ENCODE data around the gene SCYGR1.
"Not testable (repeated sequence)": the region's sequence is repeated elsewhere in the genome, so short reads cannot be mapped to it uniquely, and the experiment has no call there.

Gene SCYGR1, protein sequence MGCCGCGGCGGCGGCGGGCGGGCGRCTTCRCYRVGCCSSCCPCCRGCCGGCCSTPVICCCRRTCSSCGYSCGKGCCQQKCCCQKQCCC

DNA sequence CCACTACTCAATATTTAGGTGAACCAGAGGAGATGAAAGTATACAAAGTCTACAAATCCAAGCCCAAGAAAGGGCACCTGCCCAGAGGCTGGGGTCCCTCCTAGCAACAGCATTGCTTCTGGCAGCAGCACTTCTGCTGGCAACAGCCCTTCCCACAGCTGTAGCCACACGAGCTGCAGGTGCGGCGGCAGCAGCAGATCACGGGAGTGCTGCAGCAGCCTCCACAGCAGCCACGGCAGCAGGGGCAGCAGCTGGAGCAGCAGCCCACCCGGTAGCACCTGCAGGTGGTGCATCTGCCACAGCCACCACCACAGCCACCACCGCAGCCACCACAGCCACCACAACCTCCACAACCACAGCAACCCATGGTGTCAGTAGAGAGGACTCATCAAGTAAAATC lies at the start of gene SCYGR1:
Gene SCYGR1, minus strand, starts transcription at position 367 of the 400 bp plus-strand sequence. Its CDS starts 0 bp downstream, at position 367.
- DNase-seq (ENCODE audit: low read depth), result not testable (repeated sequence)

- no peak for DNase-seq (ENCODE audit: low read depth)
These were observed 48.9 kb upstream of the SCYGR1 start for GRCh38 chr2:227436436-227437174.

DNA sequence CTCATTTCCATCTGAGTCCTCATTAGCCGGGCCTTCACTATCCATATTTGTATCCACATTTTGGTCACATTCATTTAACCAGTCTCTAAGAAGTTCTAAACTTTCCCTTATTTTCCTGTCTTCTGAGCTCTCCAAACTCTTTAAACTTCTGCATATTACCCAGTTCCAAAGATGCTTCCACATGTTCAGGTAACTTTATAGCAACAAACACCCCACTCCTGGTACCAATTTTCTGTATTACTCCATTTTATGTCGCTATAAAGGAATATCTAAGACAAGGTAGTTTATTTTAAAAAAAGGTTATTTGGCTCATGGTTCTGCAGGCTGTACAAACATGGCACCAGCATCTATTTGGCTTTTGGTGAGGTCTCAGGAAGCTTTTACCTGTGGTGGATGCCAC lies 45.4 kb upstream of the SCYGR1 start:
- no peak for DNase-seq (ENCODE audit: low read depth)

DNA sequence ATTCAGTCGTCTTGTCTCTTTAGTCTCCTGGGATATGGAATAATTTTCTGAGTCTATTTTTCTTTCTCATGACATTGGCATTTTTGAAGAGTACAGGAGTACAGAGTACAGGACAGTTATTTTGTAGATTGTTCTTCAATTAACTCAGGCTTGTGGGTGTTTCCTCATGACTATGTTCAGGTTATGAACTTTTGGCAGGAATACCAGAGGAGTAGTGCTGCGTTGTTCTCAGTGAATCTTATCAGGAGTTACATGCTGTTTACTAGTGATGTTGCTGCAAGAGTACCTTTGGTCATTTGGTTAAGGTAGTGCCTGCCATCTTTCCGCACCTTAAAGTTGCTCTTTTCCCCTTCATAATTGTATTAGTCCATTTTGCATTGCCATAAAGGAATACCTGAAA lies 42.9 kb upstream of the SCYGR1 start:
- no peak for DNase-seq (ENCODE audit: low read depth)

GRCh38 chr2:227428731-227429285 lies 41.1 kb upstream of the SCYGR1 start:
- DNase-seq (ENCODE audit: low read depth), result no peak

GRCh38 chr2:227423656-227424499 lies 36.1 kb upstream of the SCYGR1 start:
- DNase-seq (ENCODE audit: low read depth), result no peak

DNA sequence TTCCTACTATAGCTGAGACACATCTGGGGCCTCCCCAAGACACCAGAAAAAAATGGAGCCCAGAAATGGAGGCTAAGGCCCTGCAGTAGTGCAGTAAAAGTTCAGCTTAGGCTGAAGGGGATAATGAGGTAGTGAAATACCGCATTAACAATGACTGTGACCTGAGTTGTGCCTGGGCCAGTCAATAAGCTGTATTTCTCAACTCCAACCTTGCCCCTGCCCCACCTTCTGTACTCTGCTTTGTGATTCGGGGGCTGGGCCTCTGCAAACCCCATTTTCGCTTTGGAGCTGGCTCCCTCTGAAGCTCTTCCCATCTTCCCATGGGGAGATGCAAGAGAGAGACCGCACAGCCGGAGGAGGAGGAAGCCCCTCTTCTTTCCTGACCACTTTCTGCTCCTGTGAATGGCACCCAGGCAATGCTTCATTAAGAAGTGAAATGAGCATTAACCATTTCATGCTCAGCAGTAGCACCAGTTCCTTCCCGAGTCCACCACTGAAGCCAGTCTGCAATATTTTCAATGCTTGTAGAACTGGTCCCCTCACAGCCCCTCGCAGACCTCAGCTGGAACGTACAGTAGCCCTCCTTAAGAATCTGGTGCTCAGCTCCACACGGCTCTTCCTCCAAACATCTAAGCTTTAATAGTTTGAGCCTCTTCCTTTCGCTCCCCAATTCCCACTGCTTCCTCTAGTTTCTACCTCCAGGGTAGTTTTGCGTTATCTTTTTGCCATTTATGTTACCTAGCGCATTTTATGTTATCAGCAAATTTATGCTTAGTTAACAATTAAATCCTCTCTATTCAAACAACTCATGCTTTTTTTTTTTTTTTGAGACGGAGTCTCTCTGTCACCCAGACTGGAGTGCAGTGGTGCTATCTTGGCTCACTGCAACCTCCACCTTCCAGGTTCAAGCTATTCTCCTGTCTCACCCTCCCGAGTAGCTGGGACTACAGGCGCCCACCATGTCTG lies 32.6 kb upstream of the SCYGR1 start:
- no peak for DNase-seq (ENCODE audit: low read depth)

DNA sequence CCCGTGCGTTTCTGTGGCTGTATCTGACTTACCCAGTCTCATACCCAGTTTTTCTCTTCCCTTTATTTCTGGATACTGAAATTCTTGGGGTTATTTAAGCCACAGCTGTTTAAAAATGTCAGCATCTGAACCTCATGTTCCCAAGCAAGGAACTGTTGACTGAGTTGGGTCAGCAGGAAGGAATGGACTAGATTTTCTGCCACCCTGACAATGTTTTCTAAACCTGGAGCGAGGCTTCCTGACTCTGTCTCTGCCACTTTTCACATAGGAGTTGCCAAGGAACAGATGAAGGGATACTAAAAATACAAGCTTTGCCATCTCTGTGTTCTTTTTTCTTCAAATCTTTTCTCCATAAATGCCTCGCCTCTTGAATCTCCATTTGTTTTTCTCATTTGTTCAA lies 29.0 kb upstream of the SCYGR1 start:
- DNase-seq (ENCODE audit: low read depth), result no peak

DNA sequence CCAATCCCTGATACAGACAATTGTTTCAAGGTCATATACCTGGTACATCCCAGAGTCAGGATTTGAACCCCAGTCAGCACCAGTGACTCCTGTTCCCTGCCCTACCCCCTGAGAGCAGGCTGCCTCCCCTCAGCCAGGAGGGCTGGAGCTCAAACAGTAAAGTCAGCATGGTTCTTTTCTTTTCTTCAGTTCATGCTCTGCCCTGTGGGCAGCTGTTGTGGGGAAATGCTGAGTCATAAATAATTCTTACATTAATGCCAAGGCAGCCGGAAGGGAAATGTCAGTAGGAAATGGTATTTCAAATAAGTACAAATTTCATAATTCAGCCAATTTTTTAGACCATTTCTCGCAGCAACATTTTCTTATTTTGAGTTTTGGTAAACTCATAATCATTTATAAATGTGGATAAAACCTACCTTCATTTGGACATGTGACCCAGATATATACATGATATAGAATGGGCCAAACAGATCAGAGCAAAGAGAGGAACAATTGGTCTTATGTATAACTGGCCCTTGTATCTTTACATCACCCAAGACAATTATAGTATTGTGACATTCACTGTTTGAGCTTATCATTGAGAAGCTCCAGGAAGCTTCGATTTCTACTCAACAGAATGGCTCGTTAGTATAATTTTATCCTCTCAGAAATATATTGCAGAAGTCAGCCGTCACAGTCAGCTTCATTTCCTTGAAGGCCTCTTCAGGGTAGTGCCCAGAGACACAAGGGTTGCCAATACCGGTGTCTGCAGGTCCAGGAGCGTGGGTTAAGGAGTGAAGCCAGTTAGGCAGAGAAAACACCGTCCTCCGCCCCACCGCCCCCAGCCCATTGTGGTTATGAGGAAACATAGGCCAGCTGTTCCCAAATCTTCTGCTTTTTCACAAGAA lies 28.0 kb upstream of the SCYGR1 start:
- DNase-seq (ENCODE audit: low read depth), result peak; percentile 56

- no peak for DNase-seq (ENCODE audit: low read depth)
These were observed 27.1 kb upstream of the SCYGR1 start for GRCh38 chr2:227414846-227415245.

GRCh38 chr2:227413371-227413770 lies 25.6 kb upstream of the SCYGR1 start:
- no peak for DNase-seq (ENCODE audit: low read depth)

DNA sequence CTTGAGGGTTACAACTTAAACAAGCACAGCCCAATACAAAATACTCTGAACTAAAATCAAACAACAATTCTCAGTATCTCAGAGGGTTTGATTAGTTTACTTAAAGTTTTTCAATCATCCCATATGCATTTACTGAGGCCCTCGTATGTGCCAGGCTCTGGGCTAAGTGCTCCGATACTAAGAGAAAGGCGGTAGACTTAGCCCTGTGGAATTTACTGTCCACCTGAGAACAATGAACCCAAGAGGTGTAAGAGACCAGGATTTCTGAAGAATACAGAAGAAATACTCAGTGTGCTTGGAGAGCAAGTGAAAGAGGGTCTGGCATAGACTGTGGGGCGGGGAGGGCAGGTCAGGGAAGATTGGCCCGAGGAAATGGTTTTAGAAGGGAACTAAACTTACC lies 25.1 kb upstream of the SCYGR1 start:
- no peak for DNase-seq (ENCODE audit: low read depth)

DNA sequence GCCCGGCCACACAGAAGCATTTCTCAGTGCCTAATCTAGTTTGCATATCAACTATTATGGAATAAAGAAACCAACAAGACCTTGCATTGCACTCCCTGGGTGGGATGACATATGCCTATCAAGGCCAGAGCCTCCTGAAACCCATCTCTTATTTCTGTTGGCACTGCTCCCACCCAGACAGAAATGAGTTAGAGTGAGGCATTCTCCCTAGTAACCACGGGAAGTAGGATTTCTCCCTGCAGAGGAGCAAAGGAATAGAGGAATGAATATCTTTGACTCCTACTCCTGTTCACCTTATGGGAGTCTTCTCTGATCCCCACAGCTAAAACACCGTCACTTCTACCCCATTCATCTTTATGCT lies 24.2 kb upstream of the SCYGR1 start:
- DNase-seq (ENCODE audit: low read depth), result no peak

- no peak for DNase-seq (ENCODE audit: low read depth)
These were observed 23.7 kb upstream of the SCYGR1 start for GRCh38 chr2:227411320-227411989.

DNA sequence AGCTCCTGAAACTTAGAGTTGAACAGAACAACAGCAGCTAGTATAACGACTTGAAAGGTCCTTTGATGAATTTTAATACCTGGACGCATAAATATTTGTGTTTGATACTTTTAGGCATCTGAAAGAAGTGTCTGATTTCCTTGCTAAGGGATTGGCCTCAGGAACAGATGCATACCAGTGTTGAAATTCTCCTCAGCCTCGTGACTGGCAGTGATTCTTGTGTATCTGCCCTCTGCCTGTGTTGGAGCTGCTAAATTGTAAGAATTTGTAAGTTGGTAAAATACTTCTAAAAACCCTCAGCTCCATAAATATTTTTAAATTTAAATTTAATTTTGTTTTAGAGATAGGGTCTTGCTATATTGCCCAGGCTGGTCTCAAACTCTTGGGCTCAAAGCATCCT lies 22.4 kb upstream of the SCYGR1 start:
- no peak for DNase-seq (ENCODE audit: low read depth)

DNA sequence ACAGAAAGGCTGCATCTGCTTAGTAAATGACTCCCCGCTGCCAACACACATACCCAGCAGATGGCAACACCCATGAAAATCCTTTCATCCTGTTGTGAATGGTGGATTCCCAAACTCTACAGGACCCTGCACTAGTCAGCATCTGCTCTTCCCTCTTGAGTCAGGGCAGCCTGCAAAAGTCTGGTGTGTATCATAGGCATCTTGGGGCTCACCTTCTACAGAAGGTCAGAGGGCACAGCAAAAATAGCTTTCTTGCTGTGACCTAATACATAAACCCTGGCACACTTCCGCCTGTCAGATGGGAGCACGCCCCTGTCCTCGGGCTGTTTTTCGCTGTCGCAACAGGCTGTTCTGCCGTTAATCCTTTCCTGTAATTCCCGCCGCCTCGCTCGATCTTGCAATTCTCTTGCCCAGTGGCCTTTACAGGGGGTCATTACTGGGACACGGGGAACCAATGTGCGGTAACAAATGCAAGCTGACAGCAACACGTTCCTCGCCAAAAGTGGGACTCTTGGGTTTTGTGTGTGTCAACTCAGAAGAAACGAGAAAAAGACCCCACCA lies 19.9 kb upstream of the SCYGR1 start:
- DNase-seq (ENCODE audit: low read depth), result no peak

- peak; percentile 95 for DNase-seq (ENCODE audit: low read depth)
These were observed 18.7 kb upstream of the SCYGR1 start for GRCh38 chr2:227406177-227407031.

- no peak for DNase-seq (ENCODE audit: low read depth)
These were observed 17.0 kb upstream of the SCYGR1 start for GRCh38 chr2:227404585-227405271.

All from stromal cell of bone marrow (primary cell).